NK-92 (cell line): ENCODE data around the gene ELMO3.

Experiments
- DNase-seq: peaks from one replicate; lab custom pipeline; 2025; ENCODE audit not compliant: unreplicated experiment; lab: John Stamatoyannopoulos, UW

ELMO3 gene

DNA sequence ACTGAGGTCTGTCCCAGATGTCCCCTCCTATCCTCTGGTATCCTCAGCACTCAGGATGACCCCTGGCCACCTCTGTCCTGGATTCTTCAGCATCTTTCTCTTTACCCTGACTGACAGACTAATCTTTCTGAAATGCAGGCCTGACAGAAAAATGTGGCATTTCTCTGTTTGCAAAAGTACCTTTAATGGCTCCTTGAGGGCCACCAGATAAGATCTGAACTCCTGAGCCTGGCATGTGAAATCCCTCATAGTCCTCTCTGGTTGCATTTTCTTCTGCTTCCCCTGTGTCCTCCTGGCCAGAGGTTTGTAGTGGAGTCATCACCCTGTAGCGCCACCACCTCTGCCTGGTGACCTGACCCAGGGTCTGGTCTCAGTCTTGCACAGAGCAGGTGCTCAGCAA is 2.0 kb upstream of the ELMO3 start:
- no peak for DNase-seq

DNA sequence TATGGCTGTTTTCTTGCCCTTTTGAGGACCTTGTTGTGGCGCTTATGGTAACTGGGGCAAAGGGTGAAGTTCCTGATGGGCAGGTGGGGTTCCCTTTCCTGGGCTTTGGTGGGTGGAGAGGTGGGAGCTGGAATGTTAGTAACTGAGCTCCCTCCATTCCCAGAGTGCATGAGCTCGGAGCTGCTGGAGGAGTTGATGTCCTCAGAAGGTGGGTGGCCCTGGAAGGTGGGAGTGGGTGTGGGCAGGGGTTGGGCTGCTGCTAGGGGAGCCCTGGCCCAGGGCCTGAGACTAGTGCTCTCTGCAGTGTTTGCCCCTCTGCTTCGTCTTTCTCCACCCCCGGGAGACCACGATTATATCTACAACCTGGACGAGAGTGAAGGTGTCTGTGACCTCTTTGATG is 1.2 kb upstream of the ELMO3 start:
- DNase-seq, result no peak

GRCh38 chr16:67198238-67198734 is 645 bp upstream of the ELMO3 start:
- no peak for DNase-seq

DNA sequence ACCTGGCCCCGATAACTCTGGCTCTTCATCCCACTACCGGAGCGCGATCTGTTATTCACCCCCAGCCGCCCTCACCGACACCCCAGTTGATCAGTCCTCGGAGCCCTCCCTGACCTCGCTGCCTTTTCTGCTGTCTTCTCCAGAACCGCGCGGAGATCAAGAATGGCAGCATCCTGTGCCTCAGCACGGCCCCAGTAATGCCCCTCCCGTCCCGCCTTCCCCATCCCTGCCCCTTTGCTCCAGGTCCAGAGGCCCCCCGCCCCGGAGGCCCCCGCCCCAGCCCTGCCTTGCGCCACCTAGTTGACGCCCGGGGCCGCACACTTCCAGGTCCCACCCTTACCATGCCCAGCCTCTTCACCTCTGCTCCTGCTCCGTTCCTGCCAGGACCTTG is 872 bp downstream of the ELMO3 start:
- DNase-seq, result no peak

GRCh38 chr16:67200491-67200890 is 1.6 kb downstream of the ELMO3 start:
- no peak for DNase-seq

DNA sequence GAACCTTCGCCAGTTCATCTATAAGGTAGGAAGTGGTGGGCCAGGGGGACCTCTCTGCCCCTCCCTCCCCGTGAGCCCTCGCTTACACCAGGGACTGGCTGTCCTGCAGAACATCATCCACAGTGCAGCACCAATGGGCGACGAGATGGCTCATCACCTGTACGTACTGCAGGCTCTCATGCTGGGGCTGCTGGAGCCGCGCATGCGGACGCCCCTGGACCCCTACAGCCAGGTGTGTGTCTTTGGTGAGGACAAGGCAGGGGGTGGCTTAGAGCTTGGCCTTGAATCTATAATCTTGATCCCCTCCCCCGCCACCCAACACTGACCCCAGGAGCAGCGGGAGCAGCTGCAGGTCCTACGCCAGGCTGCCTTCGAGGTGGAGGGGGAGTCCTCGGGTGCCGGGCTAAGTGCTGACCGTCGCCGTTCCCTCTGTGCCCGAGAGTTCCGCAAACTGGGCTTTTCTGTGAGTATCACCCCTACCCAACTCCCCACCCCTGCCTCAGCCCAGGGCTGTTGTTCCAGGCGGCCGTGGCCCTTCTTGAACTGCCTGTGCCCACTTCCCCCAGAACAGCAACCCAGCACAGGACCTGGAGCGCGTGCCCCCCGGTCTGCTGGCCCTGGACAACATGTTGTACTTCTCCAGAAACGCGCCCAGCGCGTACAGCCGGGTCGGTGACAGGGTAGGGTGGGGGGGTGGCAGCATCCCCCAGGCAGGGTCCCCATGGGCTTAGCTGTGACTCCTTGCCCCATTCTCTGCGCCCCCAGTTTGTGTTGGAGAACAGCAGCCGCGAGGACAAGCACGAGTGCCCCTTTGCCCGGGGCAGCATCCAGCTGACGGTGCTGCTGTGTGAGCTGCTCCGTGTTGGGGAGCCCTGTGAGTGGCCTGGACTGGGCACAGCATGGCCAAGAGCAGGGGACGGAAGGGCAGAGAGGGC is 2.7 kb downstream of the ELMO3 start:
- DNase-seq, result no peak

DNA sequence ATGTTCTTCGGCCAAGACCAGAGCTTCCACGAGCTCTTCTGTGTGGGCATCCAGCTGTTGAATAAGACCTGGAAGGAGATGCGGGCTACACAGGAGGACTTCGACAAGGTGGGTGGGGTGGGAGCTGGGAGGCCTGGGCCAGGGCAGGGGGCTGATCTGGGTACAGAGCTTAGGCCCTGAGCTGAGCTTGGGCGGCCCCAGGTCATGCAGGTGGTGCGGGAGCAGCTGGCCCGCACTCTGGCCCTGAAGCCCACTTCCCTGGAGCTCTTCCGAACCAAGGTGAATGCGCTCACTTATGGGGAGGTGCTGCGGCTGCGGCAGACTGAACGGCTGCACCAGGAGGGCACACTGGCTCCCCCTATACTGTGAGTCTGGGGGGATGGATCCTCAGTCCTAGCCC is 3.5 kb downstream of the ELMO3 start:
- no peak for DNase-seq

- DNase-seq, result no peak
These were observed 4.1 kb downstream of the ELMO3 start for GRCh38 chr16:67202956-67203493.

DNA sequence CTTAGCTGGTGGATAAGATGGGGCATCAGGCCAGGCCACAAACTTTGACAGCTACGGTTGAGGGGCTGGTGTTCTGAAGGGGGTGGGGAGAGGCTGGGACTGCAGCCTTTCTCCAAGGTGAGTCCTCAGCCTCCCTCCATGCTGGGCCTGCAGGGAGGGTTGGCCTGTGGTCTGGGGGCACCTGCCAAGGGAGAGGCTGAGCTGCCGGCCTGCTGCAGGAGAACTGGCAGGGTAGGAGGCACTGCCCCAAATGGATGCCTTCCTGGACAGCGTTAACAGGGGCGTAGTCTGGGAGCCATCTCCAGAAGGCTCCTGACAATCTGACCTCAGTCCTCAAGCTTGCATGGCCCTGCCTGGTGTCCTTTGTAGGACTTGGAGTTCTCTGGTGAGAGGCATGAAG is 5.1 kb downstream of the ELMO3 start:
- DNase-seq, result no peak

DNA sequence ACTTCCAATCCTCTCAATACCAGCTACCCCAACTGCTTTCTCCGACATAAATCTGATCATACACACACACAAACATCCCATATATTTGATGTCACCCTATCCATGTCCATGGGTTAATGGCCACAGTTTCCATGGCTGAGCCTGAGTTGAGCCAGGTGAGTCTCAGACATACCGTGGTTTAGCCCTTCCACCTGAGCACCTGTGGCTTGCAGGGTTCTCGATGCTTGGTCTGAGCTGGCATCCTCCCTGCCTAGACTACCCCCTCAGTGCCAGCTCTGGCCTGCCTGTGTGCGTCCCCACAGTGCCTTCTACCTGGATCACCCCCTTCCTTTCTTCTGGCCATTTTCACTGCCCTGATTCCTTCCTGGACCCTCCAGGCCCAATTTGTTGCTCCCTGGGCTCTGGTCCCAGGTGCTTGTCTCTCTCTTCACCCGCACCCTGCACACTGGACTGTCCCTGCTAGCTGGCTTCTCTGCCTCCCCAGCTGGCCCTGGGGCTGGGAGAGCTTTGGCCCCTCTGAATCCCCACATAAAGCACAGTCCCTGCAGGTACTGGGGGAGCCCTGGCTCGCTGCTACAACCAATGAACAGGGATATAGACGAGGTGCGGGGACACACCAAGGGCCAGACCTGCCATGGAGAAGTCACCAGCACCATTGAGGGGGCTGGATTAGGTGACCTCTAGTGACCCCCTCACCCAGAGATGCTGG is 7.4 kb downstream of the ELMO3 start:
- no peak for DNase-seq

GRCh38 chr16:67206838-67207248 is 7.9 kb downstream of the ELMO3 start:
- DNase-seq, result no peak

- no peak for DNase-seq
These were observed 8.5 kb downstream of the ELMO3 start for GRCh38 chr16:67207249-67208091.

- DNase-seq, result no peak
These were observed 9.4 kb downstream of the ELMO3 start for GRCh38 chr16:67208154-67208896.

GRCh38 chr16:67209565-67209964 is 10.6 kb downstream of the ELMO3 start:
- DNase-seq, result no peak

DNA sequence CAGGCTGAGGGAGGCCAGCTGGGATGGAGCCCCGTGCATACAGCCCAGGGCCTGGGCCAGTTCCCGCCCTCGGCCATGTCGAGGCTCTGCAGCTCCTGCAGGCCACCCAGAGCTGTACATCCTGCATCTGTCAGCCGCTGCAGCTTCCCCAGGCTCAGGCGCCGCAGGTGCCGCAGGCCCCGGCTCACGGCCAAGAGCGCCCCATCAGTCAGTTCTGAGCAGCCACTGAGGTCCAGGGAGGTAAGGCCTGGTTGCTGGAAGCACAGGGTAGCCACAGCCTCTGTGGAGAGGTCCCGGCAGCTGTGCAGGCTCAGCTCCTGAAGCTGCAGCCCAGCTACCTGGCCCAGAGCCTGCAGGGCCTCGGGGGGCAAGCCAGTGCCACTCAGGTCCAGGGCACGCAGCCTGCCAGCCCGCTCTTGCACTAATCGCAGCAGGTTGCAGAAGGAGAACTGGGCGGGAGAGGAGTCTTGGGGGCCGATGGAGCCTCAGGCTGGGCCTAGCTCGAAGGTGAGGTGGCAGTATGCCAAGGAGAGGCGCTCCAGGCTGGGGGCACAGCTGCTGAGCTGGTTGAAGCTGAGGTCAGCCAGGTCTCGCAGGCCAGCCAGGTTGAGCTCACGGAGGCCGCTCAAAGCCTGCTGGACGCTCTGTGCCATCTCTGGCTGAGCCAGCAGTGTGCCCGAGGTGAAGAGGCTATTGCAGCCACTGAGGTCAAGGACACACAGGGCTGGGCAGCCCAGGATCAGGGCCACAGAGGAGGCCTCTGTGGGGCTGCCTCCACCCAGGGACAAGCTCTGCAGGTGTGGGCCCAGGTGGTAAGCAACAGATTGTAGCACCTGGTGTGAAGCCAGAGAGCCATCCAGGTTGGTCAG is 11.4 kb downstream of the ELMO3 start:
- no peak for DNase-seq

DNA sequence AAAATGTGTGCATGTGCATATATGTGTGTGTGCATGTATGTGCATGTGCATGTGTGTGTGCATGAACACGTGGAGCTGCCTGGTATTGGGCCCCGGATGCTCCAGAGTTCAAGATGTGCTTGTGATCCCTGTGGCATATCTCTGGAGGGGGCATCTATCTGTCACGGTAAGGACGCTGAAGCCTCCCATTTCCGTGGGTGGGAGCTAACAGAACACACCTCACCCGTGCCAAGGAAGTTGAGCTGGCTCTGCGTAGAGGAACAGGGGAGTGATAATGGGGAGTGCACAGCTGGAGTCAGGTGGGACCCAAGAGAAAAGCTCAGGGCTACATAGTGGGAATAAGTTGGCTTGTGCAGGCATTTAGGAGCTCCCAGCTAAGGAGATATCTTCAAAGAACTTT is 12.7 kb downstream of the ELMO3 start:
- DNase-seq, result no peak

- no peak for DNase-seq
These were observed 13.8 kb downstream of the ELMO3 start for GRCh38 chr16:67212766-67213165.

- DNase-seq, result no peak
These were observed 14.5 kb downstream of the ELMO3 start for GRCh38 chr16:67213197-67214019.
